Activated CD4-positive, alpha-beta T cell treated with anti-CD3 and anti-CD28 coated beads, Interleukin-2, amount 10 ng/mL, durations not matched to agents 7 days and 5 days (primary cell): ENCODE measurements around the gene TBL1XR1. TPM values are rescaled to one million over a fixed set of nuclear protein-coding genes. Genes with fewer than 3 reads are reported as not detected.
"Not testable (repeated sequence)": the region's sequence is repeated elsewhere in the genome, so short reads cannot be mapped to it uniquely, and the experiment has no call there.

Experiments used
- CTCF ChIA-PET: fragments of 350-600 bp; sonication (Branson Sonifier 250); formaldehyde crosslinking; loops from one replicate; lab custom pipeline; 2021; ENCODE audit warnings: antibody characterized with exemption; lab: Charles Lee
- POLR2A ChIA-PET: fragments of 350-600 bp; sonication (Branson Sonifier 250); formaldehyde crosslinking; loops from one replicate; lab custom pipeline; 2021; ENCODE audit warnings: antibody characterized with exemption; lab: Charles Lee
- DNase-seq: peaks from one replicate; pipeline ENCODE4 v3.0.0-alpha.2; 2020
- H3K27ac Mint-ChIP-seq: one replicate; pipeline ENCODE4 v1.8.0; 2021; ENCODE audit warnings: mild to moderate bottlenecking, moderate library complexity, mixed read lengths
- H3K27me3 Mint-ChIP-seq: one replicate; pipeline ENCODE4 v1.8.0; 2021; ENCODE audit warnings: mixed read lengths
- H3K36me3 Mint-ChIP-seq: one replicate; pipeline ENCODE4 v1.8.0; 2021; ENCODE audit warnings: low read depth, mixed read lengths
- H3K4me1 Mint-ChIP-seq: one replicate; pipeline ENCODE4 v1.8.0; 2021; ENCODE audit warnings: mixed read lengths
- H3K4me3 Mint-ChIP-seq: one replicate; pipeline ENCODE4 v1.8.0; 2021; ENCODE audit warnings: mild to moderate bottlenecking, moderate library complexity, mixed read lengths
- H3K9me3 Mint-ChIP-seq: one replicate; pipeline ENCODE4 v1.8.0; 2021; ENCODE audit warnings: mixed read lengths
- total RNA-seq, 2 experiments: library from RNA; stranded (reverse); gene quantifications; one replicate each; pipeline ENCODE4 v1.2.3, GENCODE V29; 2021

Gene TBL1XR1
- total RNA-seq, 2 experiments from 2014 or later: 167 to 169 TPM

DNA sequence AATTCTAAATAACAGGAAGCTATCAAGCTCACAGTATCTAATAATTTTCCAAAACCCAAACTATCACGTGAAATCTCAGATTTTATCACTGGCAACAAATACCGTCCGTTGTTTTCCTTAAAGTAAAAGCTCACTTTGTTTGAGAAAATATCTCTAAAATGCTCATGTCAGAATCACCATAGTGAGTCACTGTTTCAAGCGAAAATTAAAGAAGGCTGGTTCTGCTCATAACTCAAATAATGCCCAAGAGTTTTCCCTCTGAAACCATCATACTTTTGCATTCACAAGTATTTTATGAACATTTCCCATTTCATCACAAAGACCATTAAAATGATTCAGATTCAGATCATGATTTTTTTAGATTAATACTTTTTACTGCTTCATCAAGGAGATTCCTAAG, 50.6 kb downstream of the TBL1XR1 start:
- H3K27ac Mint-ChIP-seq: no peak overlapping the region
- no peak for DNase-seq
- no peak overlapping the region for H3K4me3 Mint-ChIP-seq
- H3K27me3 Mint-ChIP-seq: no peaks in the 10 kb centered on the region
- POLR2A ChIA-PET: interaction anchor here (0.6 kb wide), 1 partner anchor 207 kb away, joined by 4 read pairs; no protein-coding TSS in a partner anchor
- peaks cover 35% of the 10 kb centered on the region for H3K36me3 Mint-ChIP-seq
- no peaks in the 10 kb centered on the region for H3K9me3 Mint-ChIP-seq
- H3K4me1 Mint-ChIP-seq: peaks cover 74% of the 10 kb centered on the region
- CTCF ChIA-PET: interaction anchor here (0.8 to 1.3 kb wide), 4 partner anchors 13 to 62 kb away, joined by 3 to 5 read pairs (median 3); no protein-coding TSS in a partner anchor

DNA sequence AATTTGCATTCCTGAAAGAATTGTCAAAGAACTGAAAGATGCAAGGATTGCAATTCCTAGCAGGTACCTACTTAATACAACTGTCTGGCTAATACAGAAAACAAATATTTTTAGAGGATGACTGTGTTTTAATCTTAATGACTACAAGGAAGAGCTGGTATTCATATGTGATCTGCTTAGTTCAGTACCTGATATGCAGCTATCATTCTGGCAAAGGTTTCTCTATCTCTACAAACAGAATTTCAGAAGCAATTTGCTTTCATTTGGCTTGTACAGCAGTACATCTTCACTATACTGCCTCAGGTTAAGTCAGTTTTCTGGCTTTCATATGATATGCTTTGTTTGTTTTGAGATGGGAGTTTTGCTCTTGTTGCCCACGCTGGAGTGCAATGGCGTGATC, 51.3 kb downstream of the TBL1XR1 start:
- CTCF ChIA-PET: interaction anchor here (0.8 to 1.5 kb wide), 7 partner anchors 12 to 62 kb away, joined by 3 to 7 read pairs (median 3); no protein-coding TSS in a partner anchor
- no peaks in the 10 kb centered on the region for H3K9me3 Mint-ChIP-seq
- no peaks in the 10 kb centered on the region for H3K27me3 Mint-ChIP-seq
- H3K4me1 Mint-ChIP-seq: peaks cover 70% of the 10 kb centered on the region
- H3K4me3 Mint-ChIP-seq: no peak overlapping the region
- peaks cover 35% of the 10 kb centered on the region for H3K36me3 Mint-ChIP-seq
- DNase-seq: no peak
- peak overlapping the region; percentile 80 for H3K27ac Mint-ChIP-seq
- POLR2A ChIA-PET: no interaction called here

DNA sequence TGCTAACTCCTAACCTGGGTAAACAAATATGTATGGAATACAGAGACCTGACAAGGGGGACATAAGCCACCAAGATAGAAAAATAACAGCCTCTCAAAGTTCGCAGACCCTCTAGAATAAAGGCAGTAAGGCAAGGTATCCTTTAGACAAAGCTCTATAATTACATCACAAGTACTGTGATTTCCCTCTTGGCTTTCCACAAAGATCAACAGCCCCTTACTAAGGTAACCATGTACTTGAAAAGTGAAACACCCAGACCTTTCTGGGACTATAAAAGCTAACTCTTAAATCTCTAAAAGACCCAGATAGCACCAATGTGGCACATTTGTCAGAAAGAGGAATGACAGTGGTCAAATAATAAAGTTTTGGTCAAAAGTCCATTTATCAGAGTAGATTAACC, 51.9 kb downstream of the TBL1XR1 start:
- Mint-ChIP-seq H3K27me3 (no peaks in the 10 kb centered on the region), H3K36me3 (peaks cover 34% of the 10 kb centered on the region), H3K27ac (peak overlapping the region; percentile 80), H3K4me1 (peaks cover 68% of the 10 kb centered on the region), H3K4me3 (peak overlapping the region; percentile 27), H3K9me3 (no peaks in the 10 kb centered on the region)
- ChIA-PET POLR2A (no interaction called here), CTCF (interaction anchor here (0.9 to 1.5 kb wide), 4 partner anchors 12 to 53 kb away, joined by 3 to 7 read pairs (median 3); no protein-coding TSS in a partner anchor)
- DNase-seq: no peak

DNA sequence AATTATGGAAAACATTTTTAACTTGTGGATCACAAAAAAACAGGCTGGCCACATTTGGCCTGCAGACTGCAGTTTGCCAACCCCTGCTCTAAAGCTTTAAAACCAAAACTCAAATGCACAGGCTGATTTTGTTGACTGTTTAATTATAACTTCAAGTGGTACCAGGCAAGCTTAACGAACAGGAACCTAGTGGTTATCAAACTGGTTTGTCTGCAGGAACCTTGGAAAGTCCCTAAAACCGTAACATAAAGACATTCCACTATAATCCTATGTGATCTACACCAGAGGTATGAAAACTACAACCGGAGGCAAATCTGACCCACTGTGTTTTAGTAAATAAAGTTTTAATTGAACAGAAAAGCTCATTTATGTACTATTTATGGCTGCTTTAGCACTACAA, 52.4 kb downstream of the TBL1XR1 start:
- CTCF ChIA-PET: interaction anchor here (0.6 to 1.5 kb wide), 5 partner anchors 11 to 1928 kb away, joined by 3 to 7 read pairs (median 3); no protein-coding TSS in a partner anchor
- Mint-ChIP-seq H3K4me3 (peak overlapping the region; percentile 27), H3K4me1 (peaks cover 66% of the 10 kb centered on the region), H3K27ac (peak overlapping the region; percentile 80), H3K9me3 (no peaks in the 10 kb centered on the region), H3K27me3 (no peaks in the 10 kb centered on the region), H3K36me3 (peaks cover 33% of the 10 kb centered on the region)
- POLR2A ChIA-PET: interaction anchor here (0.6 to 0.7 kb wide), 2 partner anchors 51 to 93 kb away, joined by 3 to 5 read pairs; no protein-coding TSS in a partner anchor
- DNase-seq: peak; percentile 21

DNA sequence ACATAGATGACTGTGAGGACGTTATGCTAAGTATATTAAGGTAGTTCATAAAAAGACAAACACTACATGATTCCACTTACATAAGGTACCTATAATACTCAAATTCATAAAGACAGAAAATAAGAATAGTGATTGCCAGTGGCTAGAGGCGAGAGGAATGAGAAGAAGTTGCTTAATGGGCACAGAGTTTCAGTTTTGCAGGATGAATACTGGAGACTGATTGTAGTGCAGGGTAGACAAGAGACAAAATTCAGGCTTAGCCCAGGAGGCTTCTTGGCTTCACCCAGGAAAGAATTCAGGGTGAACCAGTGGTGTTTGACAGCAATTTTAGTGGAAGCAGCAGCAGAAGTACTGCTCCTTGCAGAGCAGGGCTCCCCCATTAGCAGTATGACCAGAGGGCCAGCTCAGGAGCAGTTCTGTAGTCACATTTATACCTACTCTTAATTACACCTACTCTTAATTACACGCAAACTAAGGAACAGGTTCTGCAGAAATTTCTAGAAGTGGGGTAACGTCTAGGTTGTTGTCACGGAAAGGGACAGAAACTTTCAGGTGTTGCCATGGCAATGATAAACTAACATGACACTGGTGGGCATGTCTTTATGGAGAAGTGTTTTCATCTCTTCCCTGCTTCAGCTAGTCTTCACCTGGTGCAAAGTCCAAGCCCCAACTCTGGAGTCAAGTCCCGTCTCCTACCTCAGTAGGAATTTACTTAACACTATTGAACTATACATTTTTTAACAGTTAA, 55.2 kb downstream of the TBL1XR1 start:
- Mint-ChIP-seq H3K27ac (peak overlapping the region; percentile 19), H3K9me3 (no peaks in the 10 kb centered on the region), H3K36me3 (peaks cover 44% of the 10 kb centered on the region), H3K4me1 (peaks cover 78% of the 10 kb centered on the region), H3K4me3 (no peak overlapping the region), H3K27me3 (no peaks in the 10 kb centered on the region)
- DNase-seq: no peak
- CTCF ChIA-PET: no interaction called here
- POLR2A ChIA-PET: no interaction called here

DNA sequence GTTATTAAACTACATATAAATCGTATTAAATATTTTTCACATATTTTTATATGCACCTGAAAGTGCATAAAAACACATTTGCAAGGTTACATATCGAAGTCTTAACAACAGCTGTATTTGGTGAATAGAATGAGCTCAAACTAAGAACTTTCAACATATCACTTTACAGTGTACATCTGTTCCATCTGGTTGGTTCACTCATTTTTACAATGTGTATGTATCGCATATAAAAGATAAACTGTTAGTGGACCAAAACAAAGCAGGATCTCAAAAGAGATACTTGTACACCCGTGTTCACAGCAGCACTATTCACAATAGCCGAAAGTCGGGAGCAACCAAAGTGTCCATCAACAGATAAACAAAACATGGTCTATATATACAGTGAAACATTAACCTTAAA, 55.8 kb downstream of the TBL1XR1 start:
- Mint-ChIP-seq H3K27ac (no peak overlapping the region), H3K36me3 (peaks cover 46% of the 10 kb centered on the region), H3K4me1 (peaks cover 77% of the 10 kb centered on the region), H3K27me3 (no peaks in the 10 kb centered on the region), H3K9me3 (no peaks in the 10 kb centered on the region), H3K4me3 (no peak overlapping the region)
- DNase-seq: no peak
- POLR2A ChIA-PET: no interaction called here
- CTCF ChIA-PET: no interaction called here

DNA sequence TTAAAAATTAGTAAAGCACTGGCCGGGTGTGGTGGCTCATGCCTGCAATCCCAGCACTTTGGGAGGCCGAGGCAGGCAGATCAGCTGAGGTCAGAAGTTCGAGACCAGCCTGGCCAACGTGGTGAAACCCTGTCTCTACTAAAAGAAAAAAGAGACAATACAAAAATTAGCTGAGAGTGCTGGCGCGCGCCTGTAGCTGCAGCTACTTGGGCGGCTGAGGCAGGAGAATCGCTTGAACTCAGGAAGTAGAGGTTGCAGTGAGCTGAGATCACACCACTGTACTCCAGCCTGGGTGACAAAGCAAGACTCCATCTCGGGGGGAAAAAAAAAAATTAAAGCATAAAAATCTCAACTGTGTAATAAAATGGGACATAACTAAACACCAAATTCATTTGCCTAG, 58.1 kb downstream of the TBL1XR1 start:
- peak; percentile 50 for DNase-seq
- CTCF ChIA-PET: not testable (repeated sequence)

DNA sequence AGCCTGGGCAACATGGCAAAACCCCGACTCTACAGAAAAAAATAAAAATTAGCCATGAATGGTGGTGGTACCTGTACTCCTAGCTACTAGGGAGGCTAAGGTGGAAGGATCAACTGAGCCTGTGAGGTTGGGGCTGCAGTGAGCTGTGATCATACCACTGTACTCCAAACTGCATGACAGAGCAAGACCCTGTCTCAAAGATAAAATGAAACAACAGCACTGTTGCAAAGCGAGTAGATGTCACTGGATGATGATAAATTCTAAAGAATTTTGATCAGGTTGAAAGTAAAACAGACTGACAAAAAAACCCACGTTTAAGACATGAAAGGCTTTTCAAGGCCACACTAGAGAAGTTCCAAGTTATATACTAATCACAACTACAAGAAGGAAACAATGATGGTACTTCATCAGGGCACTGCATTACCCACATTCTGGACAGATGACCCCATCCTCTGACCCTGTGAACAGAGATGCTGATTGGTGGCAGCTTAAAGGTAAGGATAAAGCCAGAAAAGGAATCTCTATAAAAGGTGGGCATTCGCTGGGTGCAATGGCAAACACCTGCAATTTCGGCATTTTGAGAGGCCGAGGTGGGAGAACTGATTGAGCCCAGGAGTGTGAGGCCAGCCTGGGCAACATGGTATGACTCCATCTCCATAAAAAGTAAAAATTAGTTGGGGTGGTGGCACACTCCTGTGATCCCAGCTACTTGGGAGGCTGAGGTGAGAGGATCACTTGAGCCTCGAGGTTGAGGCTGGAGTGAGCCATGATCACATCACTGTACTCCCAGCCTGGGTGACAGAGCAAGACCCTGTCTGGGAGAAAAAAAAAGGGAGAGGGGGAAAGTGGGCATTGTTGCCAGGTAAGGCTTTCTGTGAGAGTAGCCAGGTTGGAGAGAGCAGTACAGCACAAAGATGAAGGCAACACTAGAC, 59.2 kb downstream of the TBL1XR1 start:
- H3K36me3 Mint-ChIP-seq: peaks cover 47% of the 10 kb centered on the region
- CTCF ChIA-PET: interaction anchor here (1.0 kb wide), 1 partner anchor 11 kb away, joined by 3 read pairs; no protein-coding TSS in a partner anchor

More for the DNA sequence above, 58.1 kb downstream of the TBL1XR1 start:
- H3K36me3 Mint-ChIP-seq: peaks cover 43% of the 10 kb centered on the region
- not testable (repeated sequence) for H3K9me3 Mint-ChIP-seq, H3K27me3 Mint-ChIP-seq
- peak overlapping the region; percentile 85 for H3K27ac Mint-ChIP-seq
- peak overlapping the region; percentile 33 for H3K4me3 Mint-ChIP-seq
- POLR2A ChIA-PET: interaction anchor here (0.6 kb wide), 1 partner anchor 500 kb away, joined by 3 read pairs; no protein-coding TSS in a partner anchor
- peaks cover 64% of the 10 kb centered on the region for H3K4me1 Mint-ChIP-seq

DNA sequence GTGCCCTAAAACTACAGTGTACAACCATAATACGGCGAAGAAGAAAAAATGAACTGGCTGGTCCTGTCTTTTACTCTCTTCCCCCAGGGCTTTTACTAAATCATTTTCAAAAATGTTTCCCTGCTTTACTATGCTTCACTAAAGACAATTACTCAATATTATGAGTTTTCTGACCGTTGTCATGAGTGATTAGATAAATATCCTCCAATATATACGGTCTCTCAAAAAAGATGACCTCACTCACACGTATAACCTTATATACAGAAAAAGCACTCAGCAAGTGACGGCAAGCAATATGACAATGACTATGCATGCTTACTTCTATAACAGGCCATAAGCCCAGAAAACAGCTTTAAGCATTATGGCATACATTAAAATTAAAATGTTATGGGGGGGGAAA, 60.5 kb downstream of the TBL1XR1 start:
- ChIA-PET CTCF (interaction anchor here (0.6 kb wide), 1 partner anchor 732 kb away, joined by 3 read pairs; no protein-coding TSS in a partner anchor), POLR2A (no interaction called here)
- Mint-ChIP-seq H3K36me3 (peaks cover 53% of the 10 kb centered on the region), H3K9me3 (no peaks in the 10 kb centered on the region), H3K27me3 (no peaks in the 10 kb centered on the region), H3K27ac (no peak overlapping the region), H3K4me1 (peaks cover 60% of the 10 kb centered on the region), H3K4me3 (no peak overlapping the region)
- no peak for DNase-seq

More for the DNA sequence above, 59.2 kb downstream of the TBL1XR1 start:
- H3K27me3 Mint-ChIP-seq: no peaks in the 10 kb centered on the region
- H3K27ac Mint-ChIP-seq: peak overlapping the region; percentile 17
- no peak overlapping the region for H3K4me3 Mint-ChIP-seq
- no peak for DNase-seq
- H3K9me3 Mint-ChIP-seq: no peaks in the 10 kb centered on the region
- H3K4me1 Mint-ChIP-seq: peaks cover 61% of the 10 kb centered on the region
- POLR2A ChIA-PET: no interaction called here

DNA sequence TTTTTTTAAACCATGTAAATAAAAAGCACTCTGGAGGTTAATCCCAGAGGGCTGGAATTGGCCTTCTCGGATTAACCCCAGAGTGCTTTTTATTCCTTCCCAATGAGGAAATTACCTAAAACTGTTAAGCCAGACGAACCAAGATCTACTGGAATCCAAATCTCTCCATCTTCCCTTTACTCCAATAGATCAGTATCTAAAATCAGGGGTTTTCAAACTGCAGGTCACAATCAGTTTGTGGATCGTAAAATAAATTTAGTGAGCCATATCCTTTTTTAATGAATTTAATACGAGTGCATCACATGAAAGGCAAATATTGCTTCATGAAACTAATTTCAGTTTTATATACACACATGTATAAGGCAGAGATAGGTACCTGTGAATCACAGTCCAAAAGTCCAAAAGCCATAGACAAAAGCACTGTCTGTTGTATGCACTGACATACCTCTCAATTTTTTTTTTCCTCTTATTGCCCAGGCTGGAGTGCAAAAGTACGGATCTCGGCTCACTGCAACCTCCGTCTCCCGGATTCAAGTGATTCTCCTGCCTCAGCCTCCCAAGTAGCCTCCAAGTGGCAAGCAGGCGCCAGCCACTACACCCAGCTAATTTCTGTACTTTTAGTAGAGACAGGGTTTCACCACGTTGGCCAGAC, 61.3 kb downstream of the TBL1XR1 start:
- POLR2A ChIA-PET: no interaction called here
- Mint-ChIP-seq H3K9me3 (no peaks in the 10 kb centered on the region), H3K4me3 (no peak overlapping the region), H3K27me3 (no peaks in the 10 kb centered on the region), H3K27ac (no peak overlapping the region), H3K36me3 (peaks cover 55% of the 10 kb centered on the region), H3K4me1 (peaks cover 60% of the 10 kb centered on the region)
- no peak for DNase-seq
- CTCF ChIA-PET: no interaction called here

DNA sequence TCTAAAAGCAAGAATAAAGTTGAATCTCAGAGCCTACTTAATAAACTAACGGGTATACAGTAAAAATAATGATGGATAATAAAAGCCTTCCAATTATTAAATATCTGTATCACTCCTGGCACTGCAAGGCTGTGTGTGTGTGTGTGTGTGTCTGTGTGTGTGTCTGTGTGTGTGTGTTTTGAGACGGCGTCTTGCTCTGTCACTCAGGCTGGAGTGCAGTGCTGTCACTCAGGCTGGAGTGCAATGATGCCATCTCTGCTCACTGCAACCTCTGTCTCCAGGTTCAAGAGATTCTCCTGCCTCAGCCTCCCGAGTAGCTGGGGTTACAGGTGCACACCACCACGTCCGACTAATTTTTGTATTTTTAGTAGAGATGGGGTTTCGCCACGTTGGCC, 62.5 kb downstream of the TBL1XR1 start:
- Mint-ChIP-seq H3K27ac (no peak overlapping the region), H3K9me3 (no peaks in the 10 kb centered on the region), H3K4me3 (no peak overlapping the region), H3K27me3 (no peaks in the 10 kb centered on the region), H3K36me3 (peaks cover 59% of the 10 kb centered on the region), H3K4me1 (peaks cover 60% of the 10 kb centered on the region)
- ChIA-PET POLR2A (no interaction called here), CTCF (no interaction called here)
- DNase-seq: no peak
